Osteoblast (primary cell): ENCODE measurements around the gene OSBPL9. TPM values are rescaled to one million over a fixed set of nuclear protein-coding genes. Genes with fewer than 3 reads are reported as not detected.
"Not testable (repeated sequence)": the region's sequence is repeated elsewhere in the genome, so short reads cannot be mapped to it uniquely, and the experiment has no call there.

ENCODE experiments used
- DNase-seq: peaks from one replicate; pipeline ENCODE4 v3.0.0; 2011; ENCODE audit warnings: low spot score, mixed read lengths; ENCODE audit not compliant: insufficient read length; ENCODE audit errors: missing footprints
- H2AFZ ChIP-seq: 2 replicates; pipeline ENCODE4 v1.6.0; 2011; ENCODE audit warnings: mild to moderate bottlenecking, low read length
- H3K27ac ChIP-seq: 2 replicates; pipeline ENCODE4 v1.5.1; 2011; ENCODE audit warnings: mild to moderate bottlenecking, low read depth, low read length, moderate library complexity
- H3K27me3 ChIP-seq: 2 replicates; pipeline ENCODE4 v1.6.0; 2012; ENCODE audit warnings: mild to moderate bottlenecking, control low read depth, inconsistent platforms, low read length, moderate library complexity; ENCODE audit not compliant: insufficient read depth
- H3K36me3 ChIP-seq: 2 replicates; pipeline ENCODE4 v1.5.1; 2011; ENCODE audit warnings: mild to moderate bottlenecking, low read length, control low read depth, moderate library complexity; ENCODE audit not compliant: insufficient read depth
- H3K4me1 ChIP-seq: 2 replicates; pipeline ENCODE4 v1.5.1; 2011; ENCODE audit warnings: mild to moderate bottlenecking, low read length, control low read depth, moderate library complexity; ENCODE audit not compliant: insufficient read depth
- H3K4me2 ChIP-seq: 2 replicates; pipeline ENCODE4 v1.6.0; 2011; ENCODE audit warnings: mild to moderate bottlenecking, low read length; ENCODE audit not compliant: insufficient read depth
- H3K4me3 ChIP-seq: fragments of 200-600 bp; sonication (generic); 3 replicates; pipeline ENCODE4 v1.5.1; 2012; ENCODE audit warnings: mild to moderate bottlenecking, low read length, inconsistent platforms; ENCODE audit not compliant: insufficient read depth
- H3K79me2 ChIP-seq: 2 replicates; pipeline ENCODE4 v1.6.0; 2012; ENCODE audit warnings: mild to moderate bottlenecking, low read length, control low read depth, inconsistent platforms; ENCODE audit not compliant: insufficient read depth
- H3K9me3 ChIP-seq: 2 replicates; pipeline ENCODE4 v1.5.1; 2011; ENCODE audit warnings: low read depth, low read length, control low read depth
- H4K20me1 ChIP-seq: 2 replicates; pipeline ENCODE4 v1.6.0; 2012; ENCODE audit warnings: mild to moderate bottlenecking, low read length, control low read depth; ENCODE audit not compliant: insufficient read depth
- total RNA-seq: library from RNA; depleted of rRNA; stranded (reverse); fragments of >200 nt; gene quantifications from 2 replicates; pipeline ENCODE4 v1.2.3, GENCODE V29; 2012
- TF ChIP-seq, protein P1 (sequence below): IDR thresholded peaks from 2 replicates; pipeline ENCODE4 v1.5.1; 2011; ENCODE audit warnings: mild to moderate bottlenecking, low read depth, low read length, moderate library complexity; ENCODE audit errors: extremely low read depth

Gene OSBPL9
- total RNA-seq, 1 donor = 87.9 TPM

DNA sequence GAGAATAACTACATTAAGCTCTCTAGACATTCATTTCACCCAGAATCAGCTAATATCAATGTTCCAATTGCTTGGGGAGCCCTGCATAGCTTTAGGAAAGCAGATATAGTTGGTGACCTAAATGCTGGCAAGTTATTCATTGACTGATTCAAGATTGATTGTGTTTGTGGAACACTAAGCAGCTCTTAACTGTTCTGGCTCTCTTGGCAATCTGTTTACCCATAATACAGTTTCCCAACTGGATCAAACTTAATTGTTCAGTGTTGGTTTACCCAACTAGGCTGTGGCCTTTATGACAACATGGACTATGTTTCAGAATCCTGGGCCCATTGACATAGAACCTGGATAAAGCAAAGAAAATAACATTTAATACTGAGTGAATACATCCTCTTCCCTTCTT lies 178.0 kb downstream of the OSBPL9 start:
- H3K36me3 ChIP-seq = peaks cover 77% of the 10 kb centered on the region
- TF ChIP-seq, protein P1, sequence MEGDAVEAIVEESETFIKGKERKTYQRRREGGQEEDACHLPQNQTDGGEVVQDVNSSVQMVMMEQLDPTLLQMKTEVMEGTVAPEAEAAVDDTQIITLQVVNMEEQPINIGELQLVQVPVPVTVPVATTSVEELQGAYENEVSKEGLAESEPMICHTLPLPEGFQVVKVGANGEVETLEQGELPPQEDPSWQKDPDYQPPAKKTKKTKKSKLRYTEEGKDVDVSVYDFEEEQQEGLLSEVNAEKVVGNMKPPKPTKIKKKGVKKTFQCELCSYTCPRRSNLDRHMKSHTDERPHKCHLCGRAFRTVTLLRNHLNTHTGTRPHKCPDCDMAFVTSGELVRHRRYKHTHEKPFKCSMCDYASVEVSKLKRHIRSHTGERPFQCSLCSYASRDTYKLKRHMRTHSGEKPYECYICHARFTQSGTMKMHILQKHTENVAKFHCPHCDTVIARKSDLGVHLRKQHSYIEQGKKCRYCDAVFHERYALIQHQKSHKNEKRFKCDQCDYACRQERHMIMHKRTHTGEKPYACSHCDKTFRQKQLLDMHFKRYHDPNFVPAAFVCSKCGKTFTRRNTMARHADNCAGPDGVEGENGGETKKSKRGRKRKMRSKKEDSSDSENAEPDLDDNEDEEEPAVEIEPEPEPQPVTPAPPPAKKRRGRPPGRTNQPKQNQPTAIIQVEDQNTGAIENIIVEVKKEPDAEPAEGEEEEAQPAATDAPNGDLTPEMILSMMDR = no peak
- no peak overlapping the region for H3K4me3 ChIP-seq

DNA sequence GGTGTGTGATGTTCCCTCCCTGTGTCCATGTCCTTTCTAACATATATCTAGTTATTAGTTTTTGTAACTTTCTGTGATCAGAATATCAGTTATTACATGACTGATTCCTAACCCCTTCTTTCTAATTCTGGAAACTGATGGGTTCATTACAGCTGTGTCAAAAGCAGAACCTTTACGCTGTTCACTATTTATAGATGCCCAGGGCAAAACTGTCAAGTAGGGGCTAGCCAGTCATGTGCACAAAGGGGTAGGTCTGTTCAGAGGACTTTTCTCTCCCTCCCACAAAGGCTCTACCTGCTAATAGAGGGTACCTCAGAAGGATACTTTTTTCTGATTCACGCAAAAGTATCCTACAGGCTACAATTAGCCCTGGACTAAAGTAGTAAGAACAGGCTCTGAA lies 182.5 kb downstream of the OSBPL9 start:
- no peaks in the 10 kb centered on the region for H3K4me1 ChIP-seq
- peaks cover 57% of the 10 kb centered on the region for H3K36me3 ChIP-seq
- H4K20me1 ChIP-seq = no peaks in the 10 kb centered on the region
- H3K4me3 ChIP-seq = no peak overlapping the region
- TF ChIP-seq, protein P1 = no peak
- no peaks in the 10 kb centered on the region for H3K27me3 ChIP-seq
- H3K9me3 ChIP-seq = no peaks in the 10 kb centered on the region
- no peaks in the 10 kb centered on the region for H3K79me2 ChIP-seq
- no peak overlapping the region for H3K27ac ChIP-seq
- DNase-seq = no peak
- H3K4me2 ChIP-seq = no peak overlapping the region
- no peak overlapping the region for H2AFZ ChIP-seq

More for the DNA sequence above, 178.0 kb downstream of the OSBPL9 start:
- Histone ChIP-seq H3K27ac (no peak overlapping the region), H3K79me2 (no peaks in the 10 kb centered on the region), H3K4me2 (no peak overlapping the region), H3K4me1 (peaks cover 12% of the 10 kb centered on the region), H3K27me3 (no peaks in the 10 kb centered on the region), H4K20me1 (no peaks in the 10 kb centered on the region), H3K9me3 (no peaks in the 10 kb centered on the region), H2AFZ (no peak overlapping the region)
- no peak for DNase-seq

DNA sequence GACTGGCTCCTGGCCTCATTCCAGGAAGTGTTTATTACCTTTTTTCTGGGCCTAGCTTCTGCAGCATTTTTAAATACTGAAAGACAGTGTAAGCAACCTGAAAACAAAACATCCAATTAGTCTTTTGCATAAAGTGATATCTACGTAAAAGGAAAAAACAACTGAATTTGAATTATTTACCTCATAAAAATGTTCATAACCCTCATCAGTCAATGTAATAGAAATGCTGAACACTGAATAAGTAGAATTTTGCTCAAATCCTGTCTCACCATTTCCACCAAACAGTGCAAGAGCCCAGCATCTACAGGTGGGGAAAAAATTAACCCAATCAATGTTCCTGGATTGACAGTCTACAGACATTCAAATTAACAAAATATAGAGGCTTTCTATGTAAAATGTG lies 197.6 kb downstream of the OSBPL9 start:
- Histone ChIP-seq H3K36me3 (peaks cover 62% of the 10 kb centered on the region), H3K79me2 (no peaks in the 10 kb centered on the region), H3K27ac (no peak overlapping the region), H3K27me3 (no peaks in the 10 kb centered on the region), H3K4me2 (no peak overlapping the region), H3K4me3 (no peak overlapping the region), H3K9me3 (no peaks in the 10 kb centered on the region), H3K4me1 (no peaks in the 10 kb centered on the region), H4K20me1 (no peaks in the 10 kb centered on the region), H2AFZ (no peak overlapping the region)
- no peak for DNase-seq
- TF ChIP-seq, protein P1 = no peak

DNA sequence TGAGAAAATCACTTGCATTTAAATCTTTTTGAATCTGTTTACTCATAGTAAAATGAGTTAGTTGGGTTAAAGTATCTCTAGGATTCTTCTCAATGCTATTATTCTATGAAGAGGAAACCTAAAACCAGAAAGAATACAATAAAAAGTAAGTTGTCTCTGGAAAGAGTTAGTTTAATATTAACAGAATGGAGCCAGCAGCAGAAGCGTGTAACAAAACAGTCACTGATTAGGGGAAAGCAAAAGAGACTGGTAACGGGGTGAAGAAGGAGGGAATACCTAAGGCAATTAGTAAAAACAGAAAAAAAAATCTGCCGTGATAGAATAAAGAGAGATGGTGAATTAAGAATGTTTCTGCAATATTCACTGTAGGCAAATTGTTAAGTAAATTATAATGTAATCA lies 201.6 kb downstream of the OSBPL9 start:
- H3K4me1 ChIP-seq = no peaks in the 10 kb centered on the region
- no peaks in the 10 kb centered on the region for H3K27me3 ChIP-seq
- H3K9me3 ChIP-seq = no peaks in the 10 kb centered on the region
- H3K36me3 ChIP-seq = peaks cover 53% of the 10 kb centered on the region
- H3K4me3 ChIP-seq = no peak overlapping the region
- TF ChIP-seq, protein P1 = no peak
- no peak for DNase-seq
- H3K4me2 ChIP-seq = no peak overlapping the region
- no peaks in the 10 kb centered on the region for H3K79me2 ChIP-seq
- no peak overlapping the region for H2AFZ ChIP-seq
- no peaks in the 10 kb centered on the region for H4K20me1 ChIP-seq
- H3K27ac ChIP-seq = no peak overlapping the region

DNA sequence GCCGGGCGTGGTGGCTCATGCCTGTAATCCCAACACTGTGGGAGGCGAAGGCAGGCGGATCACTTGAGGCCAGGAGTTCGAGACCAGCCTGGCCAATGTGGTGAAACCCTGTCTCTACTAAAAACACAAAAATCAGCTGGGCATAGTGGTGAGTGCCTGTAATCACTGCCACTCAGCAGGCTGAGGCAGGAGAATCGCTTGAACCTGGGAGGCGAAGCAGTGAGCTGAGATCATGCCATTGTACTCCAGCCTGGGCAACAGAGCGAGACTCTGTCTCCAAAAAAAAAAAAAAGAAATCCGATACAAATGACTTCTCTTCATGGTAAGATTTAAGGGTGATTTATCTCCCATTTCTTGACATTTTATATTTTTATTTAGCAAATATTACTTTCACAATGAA lies 202.1 kb downstream of the OSBPL9 start:
- H4K20me1 ChIP-seq, H3K4me1 ChIP-seq, H3K27me3 ChIP-seq, DNase-seq, H2AFZ ChIP-seq, H3K4me2 ChIP-seq, H3K79me2 ChIP-seq, H3K4me3 ChIP-seq, H3K9me3 ChIP-seq, H3K27ac ChIP-seq: not testable (repeated sequence)
- peaks cover 48% of the 10 kb centered on the region for H3K36me3 ChIP-seq
